Activated T-cell treated with anti-CD3 and anti-CD28 coated beads, Interleukin-2, amount 50 U/mL, for 4 hours (primary cell): Measurements from ENCODE around the gene RGSL1. TPM values are rescaled to one million over a fixed set of nuclear protein-coding genes. Genes with fewer than 3 reads are reported as not detected.
A peak's percentile ranks its signal among the peaks of the same experiment; 100 is the strongest.

Experiments
- ATAC-seq, 2 donors: fragments of 200-7000 bp; cut with Tn5 transposase; one replicate each; pipeline ENCODE4 v1.10.0; 2021
- DNase-seq: peaks from one replicate; pipeline ENCODE4 v3.0.0-alpha.2; 2020
- H3K27me3 Mint-ChIP-seq: one replicate; pipeline ENCODE4 v1.8.0; 2021; ENCODE audit warnings: low read depth, mixed read lengths
- H3K36me3 Mint-ChIP-seq: one replicate; pipeline ENCODE4 v1.8.0; 2022; ENCODE audit warnings: mixed read lengths; ENCODE audit not compliant: insufficient read depth
- H3K4me1 Mint-ChIP-seq: one replicate; pipeline ENCODE4 v1.8.0; 2021; ENCODE audit warnings: low read depth, mixed read lengths
- H3K4me3 Mint-ChIP-seq: one replicate; pipeline ENCODE4 v1.8.0; 2021; ENCODE audit warnings: mild to moderate bottlenecking, moderate library complexity, mixed read lengths
- H3K9me3 Mint-ChIP-seq: one replicate; pipeline ENCODE4 v1.8.0; 2021; ENCODE audit warnings: mixed read lengths
- total RNA-seq, 3 donors: library from RNA; stranded (reverse); gene quantifications; one replicate each; pipeline ENCODE4 v1.2.1, GENCODE V29; 2021

The RGSL1 gene
- total RNA-seq, 3 donors from 2014 or later: not detected

DNA sequence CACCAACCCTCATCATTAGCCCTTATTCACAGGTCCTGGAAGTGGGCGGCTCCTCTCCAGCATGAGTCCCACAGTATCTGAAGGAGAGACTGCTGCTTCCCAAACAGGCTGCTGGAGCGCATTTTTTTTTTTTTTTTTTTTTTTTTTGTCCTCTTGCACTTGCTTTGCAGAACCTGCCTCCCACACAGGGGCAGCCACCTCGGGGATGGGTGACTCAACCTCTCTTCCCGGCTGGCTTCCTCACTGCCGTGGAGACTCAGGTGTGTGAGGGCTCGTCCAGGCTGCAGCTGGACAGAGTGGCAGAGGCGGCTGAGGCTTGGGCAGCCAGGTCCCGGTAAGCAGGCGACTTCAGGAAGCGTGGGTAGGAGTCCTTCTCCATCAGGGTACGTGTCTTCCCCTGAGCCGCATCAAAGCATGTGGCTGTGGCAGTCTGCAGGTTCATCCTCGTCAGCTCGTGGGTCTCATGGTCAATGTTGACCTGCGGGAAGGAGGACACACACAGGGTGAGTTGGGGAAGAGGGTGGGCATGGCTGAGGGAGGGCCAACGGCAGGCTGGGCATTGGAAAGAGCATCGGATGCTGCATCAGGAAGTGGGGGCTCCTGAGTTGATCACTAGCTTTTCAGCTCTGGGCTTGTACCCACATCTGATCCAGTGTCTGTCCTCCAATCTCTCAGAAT lies 150.2 kb downstream of the RGSL1 start:
- Mint-ChIP-seq H3K36me3 (peaks cover 11% of the 10 kb centered on the region), H3K4me3 (peak overlapping the region; percentile 62), H3K4me1 (peaks cover 26% of the 10 kb centered on the region), H3K27me3 (peaks cover under 1% of the 10 kb centered on the region), H3K9me3 (no peaks in the 10 kb centered on the region)
- ATAC-seq (no peak), DNase-seq (no peak)

DNA sequence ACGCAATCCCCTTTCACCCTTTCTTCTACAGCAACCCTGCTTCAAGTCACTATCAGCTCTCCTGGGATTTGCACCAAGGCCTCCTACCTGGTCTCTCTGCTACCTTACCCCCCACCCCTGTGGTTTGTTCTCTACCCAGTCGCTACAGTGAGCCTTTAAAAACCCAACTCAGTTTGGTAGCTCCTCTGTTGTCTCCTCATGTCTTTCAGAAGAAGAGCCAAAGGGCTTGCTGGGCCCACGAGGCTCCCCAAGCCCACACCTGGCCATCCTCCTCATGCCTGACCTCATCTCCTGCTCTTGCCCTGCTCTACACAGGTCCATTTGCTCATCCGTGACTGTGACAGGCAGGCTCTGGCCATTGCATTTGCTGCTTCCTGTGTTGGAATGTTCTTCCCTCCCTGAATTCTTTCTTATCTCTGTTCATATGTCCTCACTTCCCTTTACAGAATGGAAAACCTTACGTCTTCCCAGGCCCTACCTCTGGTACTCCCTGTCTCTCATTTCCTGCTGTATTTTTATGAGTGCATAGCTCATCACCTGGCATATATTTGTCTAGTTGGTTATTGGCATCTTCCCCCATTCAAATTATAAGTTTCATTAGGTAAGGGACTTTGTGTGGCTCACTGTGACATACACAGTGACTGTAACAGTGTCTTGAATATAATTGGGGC lies 150.9 kb downstream of the RGSL1 start:
- H3K27me3 Mint-ChIP-seq: peaks cover 5% of the 10 kb centered on the region
- no peak for ATAC-seq
- H3K36me3 Mint-ChIP-seq: peaks cover 11% of the 10 kb centered on the region
- peaks cover 27% of the 10 kb centered on the region for H3K4me1 Mint-ChIP-seq
- DNase-seq: no peak
- H3K9me3 Mint-ChIP-seq: no peaks in the 10 kb centered on the region
- H3K4me3 Mint-ChIP-seq: no peak overlapping the region

DNA sequence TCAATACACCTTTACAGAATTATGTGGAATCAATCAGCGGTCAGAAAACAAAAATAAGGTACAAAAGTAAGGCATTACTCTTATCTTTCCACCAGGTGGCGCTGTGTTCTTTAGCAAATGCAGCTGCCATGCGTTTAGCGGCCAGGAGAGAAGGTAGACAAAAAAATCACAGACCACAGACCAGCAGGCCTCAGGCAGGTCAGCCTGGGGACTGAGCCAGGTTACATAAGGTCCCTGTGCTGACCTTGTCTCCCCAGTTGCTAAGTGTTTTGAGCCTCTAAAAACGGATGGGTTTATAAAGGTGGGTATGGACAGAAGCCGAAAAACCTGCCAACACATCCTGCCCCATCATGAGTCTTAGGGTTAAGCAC lies 151.5 kb downstream of the RGSL1 start:
- Mint-ChIP-seq H3K27me3 (peaks cover 5% of the 10 kb centered on the region), H3K9me3 (no peaks in the 10 kb centered on the region), H3K4me3 (no peak overlapping the region), H3K4me1 (peaks cover 24% of the 10 kb centered on the region), H3K36me3 (peaks cover 11% of the 10 kb centered on the region)
- no peak for ATAC-seq
- DNase-seq: peak; percentile 59

DNA sequence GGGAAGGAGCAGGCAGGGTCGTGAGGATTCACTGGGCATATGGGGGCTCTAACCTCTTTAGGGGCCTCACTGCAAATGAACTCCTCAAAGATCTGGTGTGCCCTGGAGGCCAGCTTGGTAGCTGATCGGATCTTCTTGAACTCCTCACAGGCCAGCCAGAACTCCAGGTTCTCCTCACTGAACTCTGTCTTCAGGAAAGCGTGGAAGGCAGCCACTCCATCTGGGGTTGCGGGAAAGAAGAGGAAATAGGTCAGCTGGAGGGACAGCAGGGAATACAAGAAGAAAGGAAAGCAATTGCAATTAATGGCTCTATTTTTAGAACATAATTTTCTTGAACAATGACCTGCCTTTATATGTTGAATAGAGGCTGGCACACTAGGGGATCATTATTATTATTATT lies 152.0 kb downstream of the RGSL1 start:
- ATAC-seq: no peak
- Mint-ChIP-seq H3K9me3 (no peaks in the 10 kb centered on the region), H3K27me3 (peaks cover 5% of the 10 kb centered on the region)

DNA sequence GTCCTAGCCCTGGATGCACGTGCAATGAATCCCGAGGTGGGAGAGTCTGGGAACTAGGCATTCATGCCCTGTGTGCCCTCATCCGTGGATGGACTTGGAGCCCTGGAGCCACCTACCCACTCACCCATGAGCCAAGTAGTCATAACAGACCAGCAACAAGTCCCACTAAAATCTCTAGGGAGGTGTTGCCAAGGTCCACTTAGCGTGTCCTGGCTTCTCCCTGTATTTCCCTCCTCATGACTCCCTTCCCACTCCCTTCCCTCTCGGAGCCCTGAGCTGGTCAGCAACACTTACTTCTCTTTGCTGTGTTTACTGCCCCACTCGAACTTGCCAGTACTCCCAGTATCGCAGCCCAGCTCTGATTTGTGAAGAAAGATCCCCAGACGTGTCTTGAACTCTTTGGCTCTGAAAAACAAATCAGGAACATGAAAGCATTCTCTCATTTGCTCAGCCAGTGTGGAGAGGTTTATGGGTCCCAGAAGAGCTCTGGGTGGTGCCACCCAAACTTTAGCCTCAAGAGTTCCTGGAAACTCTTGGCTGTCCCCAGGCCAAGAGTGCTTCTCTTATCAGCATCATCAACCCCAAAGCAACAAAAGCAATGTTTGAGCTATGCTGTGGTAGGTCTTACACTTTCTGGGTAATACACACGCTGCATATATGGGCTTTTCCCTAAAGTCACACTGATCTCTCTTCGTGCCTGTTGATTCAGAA lies 153.1 kb downstream of the RGSL1 start:
- H3K4me3 Mint-ChIP-seq: no peak overlapping the region
- no peak for DNase-seq
- peaks cover 26% of the 10 kb centered on the region for H3K4me1 Mint-ChIP-seq
- ATAC-seq: peak; percentile 27 to 46
- no peaks in the 10 kb centered on the region for H3K9me3 Mint-ChIP-seq
- H3K27me3 Mint-ChIP-seq: peaks cover 5% of the 10 kb centered on the region
- peaks cover 11% of the 10 kb centered on the region for H3K36me3 Mint-ChIP-seq

More for the DNA sequence above, 152.0 kb downstream of the RGSL1 start:
- DNase-seq: no peak
- peaks cover 11% of the 10 kb centered on the region for H3K36me3 Mint-ChIP-seq
- no peak overlapping the region for H3K4me3 Mint-ChIP-seq
- peaks cover 24% of the 10 kb centered on the region for H3K4me1 Mint-ChIP-seq

DNA sequence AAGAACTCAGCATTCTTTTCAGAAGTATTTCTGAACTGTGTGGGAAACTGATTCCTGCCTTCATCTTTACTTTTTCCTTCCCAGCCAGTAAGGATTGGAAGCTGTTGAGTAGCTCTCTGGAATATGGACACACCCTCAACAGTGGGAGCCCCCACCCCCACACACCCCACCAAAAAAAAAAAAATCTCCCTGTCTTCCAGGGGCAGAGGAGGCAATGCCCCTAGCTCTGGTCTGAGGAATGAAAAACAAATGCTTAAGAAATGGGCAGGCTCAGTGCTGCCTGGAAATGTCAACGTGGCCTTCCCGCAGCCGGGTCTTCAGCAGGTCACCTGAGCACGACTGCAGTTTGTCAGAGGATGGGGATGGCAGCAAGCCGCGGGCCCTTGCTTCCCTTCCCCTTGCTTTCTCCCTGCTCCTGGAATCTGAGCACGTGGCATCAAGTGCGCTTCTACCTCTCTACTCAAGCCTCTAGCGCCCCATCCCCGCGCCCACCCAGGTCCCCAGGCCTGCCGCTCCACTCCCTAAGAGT lies 153.8 kb downstream of the RGSL1 start:
- no peak for DNase-seq
- H3K27me3 Mint-ChIP-seq: peaks cover 8% of the 10 kb centered on the region
- H3K36me3 Mint-ChIP-seq: peaks cover 11% of the 10 kb centered on the region
- H3K4me1 Mint-ChIP-seq: peaks cover 29% of the 10 kb centered on the region
- no peak overlapping the region for H3K4me3 Mint-ChIP-seq
- peak; percentile 10 to 12 for ATAC-seq
- no peaks in the 10 kb centered on the region for H3K9me3 Mint-ChIP-seq

DNA sequence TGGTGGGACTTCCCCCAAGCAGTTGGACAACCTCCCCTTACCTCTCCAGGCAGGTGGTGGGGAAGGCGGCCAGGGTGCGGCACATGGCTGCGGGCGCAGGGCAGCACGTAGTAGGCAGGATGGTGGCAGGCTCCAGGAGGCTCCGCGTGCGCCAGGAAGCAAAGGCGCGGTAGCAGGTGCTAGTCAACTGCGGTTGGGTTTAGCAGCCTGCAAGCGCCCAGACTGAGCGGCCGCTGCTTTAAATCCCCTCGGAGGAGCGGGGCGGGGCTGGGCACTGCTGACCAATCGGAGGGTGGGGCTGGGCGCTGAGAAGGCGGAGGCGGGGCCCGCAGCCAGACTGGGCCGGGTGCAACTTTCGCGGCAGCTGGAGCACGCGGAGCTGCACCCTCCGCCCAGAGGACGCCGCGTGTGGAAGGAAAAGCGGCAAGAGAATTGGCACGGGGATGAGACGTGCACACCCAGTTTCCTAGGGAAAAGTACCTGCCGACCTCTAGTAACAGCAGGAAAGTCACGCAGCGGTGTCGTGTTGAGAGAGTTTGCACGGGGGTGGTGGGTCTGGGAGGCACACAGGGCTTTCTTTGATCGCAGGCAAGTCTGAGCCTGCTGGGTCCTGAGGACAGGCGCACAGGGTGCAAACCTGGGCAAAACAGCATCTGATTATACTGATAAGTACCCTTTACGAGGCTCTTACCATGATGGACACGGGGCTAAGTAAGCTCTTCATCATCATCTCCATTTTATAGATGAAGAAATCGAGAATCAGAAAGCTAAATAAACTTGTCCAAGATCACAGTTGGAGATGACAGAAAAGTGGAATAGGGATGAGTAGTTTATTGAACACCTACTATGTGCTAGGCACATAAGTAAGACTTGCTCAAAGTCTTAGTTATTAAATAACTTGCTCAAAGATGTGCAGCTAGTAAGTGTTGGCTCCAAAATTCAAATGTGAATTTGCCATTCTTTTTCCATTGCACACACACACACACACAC lies 154.5 kb downstream of the RGSL1 start, which contains the start of gene RGS16:
Gene RGS16, minus strand, starts transcription at position 215 of the 990 bp plus-strand sequence. Its CDS starts 130 bp downstream, at position 85.
- peaks cover 9% of the 10 kb centered on the region for H3K27me3 Mint-ChIP-seq
- H3K9me3 Mint-ChIP-seq: no peaks in the 10 kb centered on the region
- H3K4me1 Mint-ChIP-seq: peaks cover 30% of the 10 kb centered on the region
- H3K4me3 Mint-ChIP-seq: no peak within 1 kb of the TSS
- H3K36me3 Mint-ChIP-seq: peaks cover 7% of the 10 kb centered on the region
- DNase-seq (peak; percentile 91), ATAC-seq (peak; percentile 95 to 97)

DNA sequence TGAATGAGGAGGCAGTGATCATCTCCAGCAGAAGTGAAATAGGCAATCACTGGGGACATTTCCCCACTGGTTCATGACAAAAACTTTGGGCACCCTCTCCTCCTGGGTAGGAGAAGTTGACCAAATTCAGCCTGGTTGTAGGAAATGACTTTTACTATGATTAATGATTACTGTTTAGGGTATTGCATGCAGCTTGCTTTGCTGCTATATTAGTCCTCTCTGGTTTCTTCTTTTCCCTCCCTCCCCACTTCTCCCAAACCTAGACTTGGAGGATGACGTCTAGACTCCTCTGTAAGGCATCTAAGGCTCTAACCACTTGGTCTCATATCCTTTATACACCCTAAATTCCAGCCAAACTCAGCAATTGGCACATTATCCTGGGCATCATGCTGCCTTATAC lies 157.6 kb downstream of the RGSL1 start:
- H3K36me3 Mint-ChIP-seq: peaks cover 3% of the 10 kb centered on the region
- ATAC-seq (no peak), DNase-seq (no peak)
- H3K9me3 Mint-ChIP-seq: no peaks in the 10 kb centered on the region
- H3K4me1 Mint-ChIP-seq: peaks cover 27% of the 10 kb centered on the region
- no peak overlapping the region for H3K4me3 Mint-ChIP-seq
- H3K27me3 Mint-ChIP-seq: peaks cover 26% of the 10 kb centered on the region

DNA sequence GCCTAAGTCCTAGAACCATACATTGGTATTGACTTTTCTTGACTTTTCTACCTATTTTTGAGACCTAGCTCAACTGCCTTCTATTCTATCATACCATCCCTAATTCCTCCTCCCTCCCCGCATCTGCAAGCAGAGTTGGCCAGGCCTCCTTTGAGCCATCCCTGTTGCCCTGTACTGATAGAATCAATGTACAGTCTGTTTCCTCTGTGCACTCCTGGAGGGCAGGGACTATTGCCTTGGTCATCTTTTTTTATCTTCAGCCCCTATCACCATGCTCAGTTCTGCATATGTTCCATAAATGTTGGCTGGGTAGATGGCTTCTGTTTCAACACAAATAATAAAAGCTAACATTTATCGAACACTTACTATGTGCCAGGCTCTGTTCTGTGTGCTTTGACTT lies 158.3 kb downstream of the RGSL1 start:
- ATAC-seq (no peak), DNase-seq (no peak)
- H3K27me3 Mint-ChIP-seq: peaks cover 32% of the 10 kb centered on the region
- H3K36me3 Mint-ChIP-seq: peaks cover under 1% of the 10 kb centered on the region
- H3K4me3 Mint-ChIP-seq: no peak overlapping the region
- peaks cover 24% of the 10 kb centered on the region for H3K4me1 Mint-ChIP-seq
- no peaks in the 10 kb centered on the region for H3K9me3 Mint-ChIP-seq

DNA sequence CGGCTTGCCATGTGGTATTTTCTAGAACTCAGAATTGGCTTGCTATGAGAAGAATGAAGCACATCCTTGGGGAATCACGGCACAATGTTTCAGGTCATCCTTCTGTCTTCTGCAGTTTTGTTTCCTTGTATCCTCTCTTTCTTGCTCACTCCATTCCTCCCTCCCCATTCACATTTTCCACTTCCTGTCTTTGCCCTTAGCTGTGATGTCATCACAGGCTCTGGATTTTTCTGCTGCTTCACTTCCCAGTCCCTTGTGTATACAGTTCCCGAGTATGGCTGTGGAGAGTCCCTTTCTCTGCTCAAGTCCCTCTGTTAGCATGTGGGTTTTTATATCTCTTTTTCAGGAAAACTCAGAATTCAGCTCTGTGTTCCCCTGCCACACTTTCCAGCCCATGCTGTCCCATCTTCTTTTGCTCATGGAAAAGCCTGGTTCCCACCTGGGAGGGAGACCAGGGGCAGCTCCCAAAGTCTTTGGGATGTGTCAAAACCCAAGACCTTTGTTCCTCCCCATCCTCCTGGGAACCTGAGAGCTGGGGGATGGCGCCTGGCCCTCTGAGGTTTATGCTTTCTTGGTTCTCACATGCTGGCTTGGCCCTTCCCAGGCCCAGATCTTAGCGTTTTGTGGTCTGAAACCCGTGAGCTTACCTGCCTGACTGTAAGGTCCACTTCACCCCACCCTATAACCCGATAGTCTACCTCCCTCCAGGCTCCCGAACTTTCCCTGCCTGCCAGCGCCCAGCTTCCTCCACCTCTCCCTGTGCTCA lies 159.1 kb downstream of the RGSL1 start:
- H3K4me3 Mint-ChIP-seq: no peak overlapping the region
- ATAC-seq (no peak), DNase-seq (no peak)
- no peaks in the 10 kb centered on the region for H3K36me3 Mint-ChIP-seq
- H3K4me1 Mint-ChIP-seq: peaks cover 24% of the 10 kb centered on the region
- peaks cover 38% of the 10 kb centered on the region for H3K27me3 Mint-ChIP-seq
- H3K9me3 Mint-ChIP-seq: no peaks in the 10 kb centered on the region
